Upper lobe of left lung (tissue), 6 donors: Measurements from ENCODE around the gene CHST1. TPM values are rescaled to one million over a fixed set of nuclear protein-coding genes. Genes with fewer than 3 reads are reported as not detected.

Experiments used
- ATAC-seq, 2 donors: fragments of 200-7000 bp; cut with Tn5 transposase; one replicate each; pipeline ENCODE4 v1.9.1; 2022; ENCODE audit warnings: mild to moderate bottlenecking in 2 of 2, moderate library complexity in 2 of 2; ENCODE audit not compliant: low FRiP score in 2 of 2
- DNase-seq, 2 donors: peaks; one replicate each; pipeline ENCODE4 v3.0.0-alpha.2; 2019 to 2020
- H3K27ac ChIP-seq, 4 donors: fragments of 200-600 bp; sonication (generic); one replicate each; pipeline ENCODE4 v1.5.1; 2016 to 2019
- H3K27me3 ChIP-seq, 4 donors: fragments of 200-600 bp; sonication (generic); one replicate each; pipeline ENCODE4 v1.5.1; 2017 to 2019
- H3K36me3 ChIP-seq, 4 donors: fragments of 200-600 bp; sonication (generic); one replicate each; pipeline ENCODE4 v1.5.1; 2016 to 2019
- H3K4me1 ChIP-seq, 4 donors: fragments of 200-600 bp; sonication (generic); one replicate each; pipeline ENCODE4 v1.5.1; 2018 to 2019
- H3K4me3 ChIP-seq, 4 donors: fragments of 200-600 bp; sonication (generic); one replicate each; pipeline ENCODE4 v1.5.1; 2017 to 2019; ENCODE audit warnings: mild to moderate bottlenecking in 2 of 4, moderate library complexity in 1 of 4
- H3K9me3 ChIP-seq, 4 donors: fragments of 200-600 bp; sonication (generic); one replicate each; pipeline ENCODE4 v1.5.1; 2018 to 2019
- CTCF ChIP-seq, 6 experiments: fragments of 450-650 bp in 4 of 6; fragments of 200-600 bp in 2 of 6; sonication (generic) in 2 of 6; IDR thresholded peaks; one replicate each; pipeline ENCODE4 v1.5.1; 2016 to 2019; ENCODE audit warnings: antibody characterized with exemption in 6 of 6
- EP300 ChIP-seq, 4 donors: sonication (generic); formaldehyde crosslinking; IDR thresholded peaks; one replicate each; pipeline ENCODE4 v1.5.1; 2017; ENCODE audit warnings: antibody characterized with exemption in 4 of 4, control low read depth in 2 of 4
- POLR2A ChIP-seq, 4 donors: fragments of 450-650 bp; IDR thresholded peaks; one replicate each; pipeline ENCODE4 v1.5.1; 2016 to 2017; ENCODE audit warnings: antibody characterized with exemption in 4 of 4, mild to moderate bottlenecking in 2 of 4
- POLR2AphosphoS5 ChIP-seq, 2 donors: sonication (generic); formaldehyde crosslinking; IDR thresholded peaks; one replicate each; pipeline ENCODE4 v1.5.1; 2017; ENCODE audit warnings: antibody characterized with exemption in 2 of 2
- WGBS, 2 donors: methylation state at CpG; one replicate each; pipeline ENCODE4 v1.1.5; 2017 to 2018; 5-methylcytosine and 5-hydroxymethylcytosine counted together
- total RNA-seq, 6 donors: library from RNA; depleted of rRNA in 4 of 6; stranded (reverse); fragments of >200 nt in 4 of 6; gene quantifications; one replicate each; pipeline versions ENCODE4 v1.1.0 to v1.2.1, GENCODE V29; 2016 to 2021
- donor health status: DM: no; HTN: no; CAD: no; lungs with moderate emphysema.
- donor health status: DM: no; HTN: yes; CAD: no; lungs with severe emphysema.

The CHST1 gene
- total RNA-seq, 6 donors from 2014 or later: 1.6 to 7.4 (median 2.6) TPM

GRCh38 chr11:45684440-45684839 lies 19.0 kb upstream of the CHST1 start:
- no peak overlapping the region for H3K27ac ChIP-seq
- H3K27me3 ChIP-seq: no peaks in the 10 kb centered on the region
- no peaks in the 10 kb centered on the region for H3K4me1 ChIP-seq
- ATAC-seq: no peak
- no peaks in the 10 kb centered on the region for H3K36me3 ChIP-seq
- H3K9me3 ChIP-seq: no peaks in the 10 kb centered on the region
- TF ChIP-seq CTCF (IDR thresholded peaks at IDR 0.05): no peak
- no peak for TF ChIP-seq POLR2A (IDR thresholded peaks at IDR 0.05)
- no peak for TF ChIP-seq POLR2AphosphoS5 (IDR thresholded peaks at IDR 0.05)
- TF ChIP-seq EP300 (IDR thresholded peaks at IDR 0.05): no peak
- no peak overlapping the region for H3K4me3 ChIP-seq
- DNase-seq: no peak
- 64 to 76% methylated on average over 6 of the region's 6 CpGs for WGBS, 2 donors

DNA sequence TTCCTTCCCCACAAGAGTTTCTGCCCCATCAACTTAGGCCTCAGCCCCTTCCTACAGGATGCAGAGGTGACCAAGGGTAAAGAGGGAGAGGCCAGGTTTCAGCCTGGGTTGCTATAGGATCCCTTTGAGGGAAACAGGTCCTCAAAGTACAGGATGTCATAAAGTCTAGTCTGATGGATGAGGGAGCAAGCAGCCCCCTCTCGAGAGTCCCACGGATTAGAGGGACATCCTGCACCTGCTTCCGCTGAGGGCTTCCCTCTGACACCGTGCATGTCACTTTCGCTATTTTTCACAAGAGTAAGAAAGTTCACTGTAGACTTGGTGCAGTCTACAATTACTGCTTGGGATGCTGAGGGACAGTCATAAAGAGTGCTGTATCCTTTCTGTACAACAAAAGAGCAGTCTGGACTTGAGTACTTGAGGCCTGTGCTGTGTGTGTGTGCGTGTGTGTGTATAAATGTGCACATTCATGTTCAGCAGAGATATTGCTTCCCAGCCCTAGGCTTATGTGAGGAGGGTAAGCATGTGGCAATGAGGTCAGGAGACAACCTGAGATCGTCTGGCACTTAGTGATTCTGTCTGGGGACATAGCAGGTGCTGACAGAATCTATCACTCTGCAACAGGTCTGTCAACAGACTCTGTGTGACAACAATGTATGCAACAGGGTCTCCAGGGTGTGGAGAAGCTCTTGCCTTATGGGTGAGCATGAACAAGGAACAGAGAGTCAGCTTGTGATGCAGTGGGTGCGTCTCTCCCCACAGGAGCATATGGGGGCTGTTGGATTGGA lies 18.0 kb upstream of the CHST1 start:
- no peaks in the 10 kb centered on the region for H3K9me3 ChIP-seq
- H3K4me1 ChIP-seq: no peaks in the 10 kb centered on the region
- 48 to 73% methylated on average over 8 of the region's 8 CpGs for whole genome bisulfite sequencing, 2 donors
- H3K27me3 ChIP-seq: no peaks in the 10 kb centered on the region
- no peaks in the 10 kb centered on the region for H3K36me3 ChIP-seq
- ATAC-seq: no peak
- no peak overlapping the region for H3K27ac ChIP-seq
- no peak for DNase-seq
- TF ChIP-seq POLR2AphosphoS5 (IDR thresholded peaks at IDR 0.05) (no peak), EP300 (IDR thresholded peaks at IDR 0.05) (no peak), POLR2A (IDR thresholded peaks at IDR 0.05) (no peak), CTCF (IDR thresholded peaks at IDR 0.05) (no peak)
- no peak overlapping the region for H3K4me3 ChIP-seq

- no peak overlapping the region for H3K4me3 ChIP-seq
- 81 to 82% methylated on average over 6 to 7 of the region's 7 CpGs for WGBS, 2 donors
- no peaks in the 10 kb centered on the region for H3K4me1 ChIP-seq
- ATAC-seq (no peak), DNase-seq (no peak)
- no peak overlapping the region for H3K27ac ChIP-seq
- no peak for TF ChIP-seq POLR2AphosphoS5 (IDR thresholded peaks at IDR 0.05)
- no peak for TF ChIP-seq CTCF (IDR thresholded peaks at IDR 0.05)
- TF ChIP-seq POLR2A (IDR thresholded peaks at IDR 0.05): no peak
- TF ChIP-seq EP300 (IDR thresholded peaks at IDR 0.05): no peak
- no peaks in the 10 kb centered on the region for H3K36me3 ChIP-seq
- H3K9me3 ChIP-seq: no peaks in the 10 kb centered on the region
- no peaks in the 10 kb centered on the region for H3K27me3 ChIP-seq
Observed at GRCh38 chr11:45679806-45680205, 14.4 kb upstream of the CHST1 start.

DNA sequence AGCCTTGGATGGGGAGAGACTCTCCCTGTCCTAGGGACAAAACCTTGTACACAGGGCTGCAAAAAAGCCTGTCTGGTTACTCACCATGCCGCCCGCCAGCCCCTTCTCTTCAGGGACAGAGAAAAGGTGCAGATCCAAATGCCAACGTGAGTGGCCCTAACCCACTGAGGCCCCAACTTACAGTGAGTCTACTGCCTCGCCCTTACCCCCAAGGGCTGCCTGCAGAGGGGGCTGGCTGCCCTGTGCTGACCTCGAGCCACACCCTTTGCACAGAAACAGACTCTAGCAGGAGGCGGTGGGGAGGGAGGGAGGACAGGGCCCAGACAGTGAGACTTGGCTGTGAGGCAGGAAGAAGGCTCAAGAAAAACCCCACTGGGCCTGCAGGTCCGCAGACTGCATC lies 13.6 kb upstream of the CHST1 start:
- Histone ChIP-seq H3K36me3 (no peaks in the 10 kb centered on the region), H3K9me3 (no peaks in the 10 kb centered on the region), H3K27me3 (no peaks in the 10 kb centered on the region), H3K27ac (no peak overlapping the region), H3K4me1 (no peaks in the 10 kb centered on the region), H3K4me3 (no peak overlapping the region)
- ATAC-seq: no peak
- TF ChIP-seq CTCF (IDR thresholded peaks at IDR 0.05) (no peak), EP300 (IDR thresholded peaks at IDR 0.05) (no peak), POLR2AphosphoS5 (IDR thresholded peaks at IDR 0.05) (no peak), POLR2A (IDR thresholded peaks at IDR 0.05) (no peak)
- DNase-seq: no peak
- 65 to 80% methylated on average over 7 of the region's 7 CpGs for WGBS, 2 donors
